Sigmoid colon (tissue), 7 donors: ENCODE measurements around the gene RNF8. TPM values are rescaled to one million over a fixed set of nuclear protein-coding genes. Genes with fewer than 3 reads are reported as not detected.

Source experiments
- DNase-seq: peaks from one replicate; pipeline ENCODE4 v3.0.0-alpha.2; 2019
- H3K27ac ChIP-seq, 4 donors: fragments of 200-600 bp; sonication (generic); one replicate each; pipeline ENCODE4 v1.5.1; 2016 to 2019; ENCODE audit warnings: mild to moderate bottlenecking in 1 of 4
- H3K27me3 ChIP-seq, 3 donors: fragments of 200-600 bp; sonication (generic); one replicate each; pipeline ENCODE4 v1.5.1; 2019; ENCODE audit warnings: mild to moderate bottlenecking in 1 of 3
- H3K36me3 ChIP-seq, 4 donors: fragments of 200-600 bp; sonication (generic); one replicate each; pipeline ENCODE4 v1.5.1; 2016 to 2019
- H3K4me1 ChIP-seq, 4 donors: fragments of 200-600 bp; sonication (generic); one replicate each; pipeline ENCODE4 v1.5.1; 2017 to 2019
- H3K4me3 ChIP-seq, 4 donors: fragments of 200-600 bp; sonication (generic); one replicate each; pipeline ENCODE4 v1.5.1; 2017 to 2019; ENCODE audit warnings: mild to moderate bottlenecking in 2 of 4, moderate library complexity in 1 of 4
- H3K9me3 ChIP-seq, 4 donors: fragments of 200-600 bp in 3 of 4; sonication (generic) in 3 of 4; one replicate each; pipeline versions ENCODE4 v1.5.1 to v1.6.1; 2013 to 2019
- EP300 ChIP-seq, 4 donors: sonication (generic); formaldehyde crosslinking; IDR thresholded peaks; one replicate each; pipeline ENCODE4 v1.6.1; 2017; ENCODE audit warnings: antibody characterized with exemption in 4 of 4
- POLR2A ChIP-seq, 2 donors: fragments of 450-650 bp; IDR thresholded peaks; one replicate each; pipeline ENCODE4 v1.6.1; 2016; ENCODE audit warnings: antibody characterized with exemption in 2 of 2, mild to moderate bottlenecking in 2 of 2, moderate library complexity in 2 of 2
- POLR2AphosphoS5 ChIP-seq, 4 donors: sonication (generic); formaldehyde crosslinking; IDR thresholded peaks; one replicate each; pipeline ENCODE4 v1.6.1; 2017; ENCODE audit warnings: antibody characterized with exemption in 4 of 4
- WGBS, 2 donors: extraction: QIAGEN DNeasy Blood & Tissue Kit; methylation state at CpG; one replicate each; pipeline ENCODE4 v1.1.7; 2013; 5-methylcytosine and 5-hydroxymethylcytosine counted together
- intact Hi-C: fragments of 100-400 bp; cut with DNase I; formaldehyde crosslinking; loops from one replicate; pipeline ENCODE4 v1.15.1; 2023
- polyA plus RNA-seq, 3 donors: library from polyadenylated mRNA; stranded (reverse); fragments of 200-250 nt; gene quantifications; one replicate each; pipeline ENCODE4 v1.2.3, GENCODE V29; 2013
- total RNA-seq, 4 donors: library from RNA; depleted of rRNA; stranded (reverse); fragments of >200 nt; gene quantifications; one replicate each; pipeline ENCODE4 v1.1.0, GENCODE V29; 2016
- TF ChIP-seq, protein P1 (sequence below), 4 experiments: fragments of 450-650 bp in 3 of 4; fragments of 200-600 bp in 1 of 4; IDR thresholded peaks; one replicate each; pipeline ENCODE4 v1.5.1; 2016 to 2019; ENCODE audit warnings: antibody characterized with exemption in 4 of 4, mild to moderate bottlenecking in 3 of 4, moderate library complexity in 2 of 4
- donor health status: healthy with polysubstance abuse.
- donor health status: Bipolar disorder and iron deficiency.
- donor health status: healthy.

RNF8 gene
- total and polyA plus RNA-seq, 7 donors, result 8.8 to 18.5 (median 11.6) TPM

GRCh38 chr6:37389857-37390256, 36.1 kb downstream of the RNF8 start:
- Histone ChIP-seq H3K27ac (no peak overlapping the region), H3K4me3 (no peak overlapping the region), H3K9me3 (no peaks in the 10 kb centered on the region), H3K4me1 (no peaks in the 10 kb centered on the region), H3K36me3 (peaks cover 5 to 68% (median 15%) of the 10 kb centered on the region in 4 donors), H3K27me3 (no peaks in the 10 kb centered on the region)
- 83 to 90% methylated on average over 3 of the region's 3 CpGs for WGBS, 2 donors
- TF ChIP-seq, protein P1, sequence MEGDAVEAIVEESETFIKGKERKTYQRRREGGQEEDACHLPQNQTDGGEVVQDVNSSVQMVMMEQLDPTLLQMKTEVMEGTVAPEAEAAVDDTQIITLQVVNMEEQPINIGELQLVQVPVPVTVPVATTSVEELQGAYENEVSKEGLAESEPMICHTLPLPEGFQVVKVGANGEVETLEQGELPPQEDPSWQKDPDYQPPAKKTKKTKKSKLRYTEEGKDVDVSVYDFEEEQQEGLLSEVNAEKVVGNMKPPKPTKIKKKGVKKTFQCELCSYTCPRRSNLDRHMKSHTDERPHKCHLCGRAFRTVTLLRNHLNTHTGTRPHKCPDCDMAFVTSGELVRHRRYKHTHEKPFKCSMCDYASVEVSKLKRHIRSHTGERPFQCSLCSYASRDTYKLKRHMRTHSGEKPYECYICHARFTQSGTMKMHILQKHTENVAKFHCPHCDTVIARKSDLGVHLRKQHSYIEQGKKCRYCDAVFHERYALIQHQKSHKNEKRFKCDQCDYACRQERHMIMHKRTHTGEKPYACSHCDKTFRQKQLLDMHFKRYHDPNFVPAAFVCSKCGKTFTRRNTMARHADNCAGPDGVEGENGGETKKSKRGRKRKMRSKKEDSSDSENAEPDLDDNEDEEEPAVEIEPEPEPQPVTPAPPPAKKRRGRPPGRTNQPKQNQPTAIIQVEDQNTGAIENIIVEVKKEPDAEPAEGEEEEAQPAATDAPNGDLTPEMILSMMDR (IDR thresholded peaks at IDR 0.05), result no peak
- no peak for TF ChIP-seq POLR2AphosphoS5 (IDR thresholded peaks at IDR 0.05)
- TF ChIP-seq EP300 (IDR thresholded peaks at IDR 0.05), result no peak
- no peak for TF ChIP-seq POLR2A (IDR thresholded peaks at IDR 0.05)
- intact Hi-C loops, result loop anchor here (10.0 kb wide), 1 partner anchor 305 kb away; the partner anchor contains the start of gene MDGA1
- no peak for DNase-seq

DNA sequence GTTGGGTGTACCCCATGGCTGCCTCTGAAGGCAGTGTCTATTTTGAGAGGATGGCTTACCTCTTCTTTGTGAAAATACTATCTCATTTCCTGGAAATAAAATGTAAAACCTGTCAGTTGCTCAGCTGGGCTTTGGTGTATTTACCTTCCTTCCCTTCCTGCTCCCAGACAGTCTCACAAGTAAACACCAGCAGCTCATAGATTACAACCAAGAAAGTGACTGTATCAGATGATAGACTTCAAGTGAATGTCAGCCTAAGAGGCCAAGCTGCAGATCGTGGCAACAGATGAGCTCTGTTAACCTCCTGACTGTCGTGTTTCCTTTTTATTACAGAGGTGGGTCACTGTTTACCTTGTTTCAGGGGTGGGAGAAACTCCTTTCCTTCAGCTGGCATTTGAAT, 37.3 kb downstream of the RNF8 start:
- intact Hi-C loops, result no loop called here
- TF ChIP-seq POLR2A (IDR thresholded peaks at IDR 0.05) (no peak), EP300 (IDR thresholded peaks at IDR 0.05) (no peak), POLR2AphosphoS5 (IDR thresholded peaks at IDR 0.05) (no peak)
- TF ChIP-seq, protein P1 (IDR thresholded peaks at IDR 0.05), result no peak
- no peak for DNase-seq
- Histone ChIP-seq H3K9me3 (no peaks in the 10 kb centered on the region), H3K27ac (no peak overlapping the region), H3K27me3 (no peaks in the 10 kb centered on the region), H3K36me3 (peaks cover 5 to 65% (median 15%) of the 10 kb centered on the region in 4 donors), H3K4me1 (no peaks in the 10 kb centered on the region), H3K4me3 (no peak overlapping the region)
- WGBS, 2 donors, result 19 to 60% methylated on average over 2 of the region's 2 CpGs

DNA sequence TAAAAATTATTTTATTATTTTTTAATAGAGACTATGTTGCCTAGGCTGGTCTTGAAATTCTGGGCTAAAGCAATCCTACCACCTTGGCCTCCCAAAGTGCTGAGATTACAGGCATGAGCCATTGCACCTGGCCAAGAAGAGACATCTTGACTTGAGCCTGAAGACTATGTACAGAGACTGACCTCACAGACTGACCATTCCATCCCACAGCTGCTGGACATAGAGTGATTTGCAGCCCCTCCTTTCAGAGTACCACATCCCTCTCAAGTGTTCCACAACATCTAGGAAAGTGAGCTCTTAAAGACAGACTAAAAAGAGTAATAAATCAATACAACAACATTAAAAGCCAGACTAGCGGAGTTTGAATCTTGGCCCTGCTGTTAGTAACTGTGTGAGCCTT, 39.0 kb downstream of the RNF8 start:
- H3K36me3 ChIP-seq, result peaks cover 5 to 51% (median 14%) of the 10 kb centered on the region in 4 donors
- no peak for DNase-seq
- WGBS, 2 donors, result 89 to 97% methylated on average over 1 of the region's 1 CpG
- no peaks in the 10 kb centered on the region for H3K4me1 ChIP-seq
- no peak overlapping the region for H3K27ac ChIP-seq
- no peaks in the 10 kb centered on the region for H3K27me3 ChIP-seq
- TF ChIP-seq EP300 (IDR thresholded peaks at IDR 0.05) (no peak), POLR2AphosphoS5 (IDR thresholded peaks at IDR 0.05) (no peak), POLR2A (IDR thresholded peaks at IDR 0.05) (no peak)
- TF ChIP-seq, protein P1 (IDR thresholded peaks at IDR 0.05), result no peak
- no peak overlapping the region for H3K4me3 ChIP-seq
- no peaks in the 10 kb centered on the region for H3K9me3 ChIP-seq
- intact Hi-C loops, result no loop called here

GRCh38 chr6:37393381-37393929, 39.7 kb downstream of the RNF8 start:
- Histone ChIP-seq H3K9me3 (no peaks in the 10 kb centered on the region), H3K27me3 (no peaks in the 10 kb centered on the region), H3K36me3 (peaks cover 2 to 45% (median 14%) of the 10 kb centered on the region in 4 donors), H3K27ac (no peak overlapping the region), H3K4me1 (no peaks in the 10 kb centered on the region), H3K4me3 (no peak overlapping the region)
- intact Hi-C loops, result no loop called here
- no peak for DNase-seq
- no peak for TF ChIP-seq POLR2AphosphoS5 (IDR thresholded peaks at IDR 0.05)
- no peak for TF ChIP-seq EP300 (IDR thresholded peaks at IDR 0.05)
- no peak for TF ChIP-seq POLR2A (IDR thresholded peaks at IDR 0.05)
- TF ChIP-seq, protein P1 (IDR thresholded peaks at IDR 0.05), result no peak
- 60 to 94% methylated on average over 1 of the region's 1 CpG for WGBS, 2 donors
